Measurements from ENCODE around the gene MLLT3.

DNA sequence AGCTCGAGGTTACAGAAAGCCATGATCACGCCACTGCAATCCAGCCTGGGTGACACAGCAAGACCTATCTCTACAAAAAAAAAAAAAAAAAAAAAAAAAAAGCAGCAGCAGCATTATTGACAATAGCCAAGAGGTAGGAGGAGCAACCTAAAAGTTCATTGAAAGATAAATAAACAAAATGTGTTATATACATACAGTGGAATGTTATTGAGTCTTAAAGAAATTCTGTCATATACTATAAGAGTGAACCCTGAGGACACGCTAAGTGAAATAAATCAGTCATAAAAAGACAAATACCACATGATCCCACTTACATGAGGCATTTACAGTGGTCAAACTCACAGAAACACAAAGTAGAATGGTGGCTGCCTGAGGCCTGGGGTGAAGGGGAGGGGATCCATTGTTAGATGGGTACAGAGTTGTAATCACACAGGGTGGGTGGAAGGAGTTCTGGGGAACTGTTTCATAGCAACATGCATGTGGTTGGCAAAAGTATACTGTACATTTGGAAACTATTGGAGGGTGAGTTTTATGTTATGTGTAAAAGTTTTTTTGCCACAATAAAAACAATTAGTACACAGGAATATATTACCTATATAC, 77.2 kb downstream of the MLLT3 start:
- TF ChIP-seq POLR2A (IDR thresholded peaks at IDR 0.05; ENCODE audit: low read depth, low read length) (no peak), TAF1 (IDR thresholded peaks at IDR 0.05; ENCODE audit: low read depth, low read length) (no peak), POLR2AphosphoS5 (IDR thresholded peaks at IDR 0.05; ENCODE audit: low read depth, low read length) (no peak), SPI1 (IDR thresholded peaks at IDR 0.05; ENCODE audit: low read depth, low read length) (no peak), PAX5 (IDR thresholded peaks at IDR 0.05; ENCODE audit: insufficient read depth, low read length, severe bottlenecking) (no peak)
